ENCODE results near the gene SLFN14.
"Not testable (repeated sequence)": the region's sequence is repeated elsewhere in the genome, so short reads cannot be mapped to it uniquely, and the experiment has no call there.

The SLFN14 gene

DNA sequence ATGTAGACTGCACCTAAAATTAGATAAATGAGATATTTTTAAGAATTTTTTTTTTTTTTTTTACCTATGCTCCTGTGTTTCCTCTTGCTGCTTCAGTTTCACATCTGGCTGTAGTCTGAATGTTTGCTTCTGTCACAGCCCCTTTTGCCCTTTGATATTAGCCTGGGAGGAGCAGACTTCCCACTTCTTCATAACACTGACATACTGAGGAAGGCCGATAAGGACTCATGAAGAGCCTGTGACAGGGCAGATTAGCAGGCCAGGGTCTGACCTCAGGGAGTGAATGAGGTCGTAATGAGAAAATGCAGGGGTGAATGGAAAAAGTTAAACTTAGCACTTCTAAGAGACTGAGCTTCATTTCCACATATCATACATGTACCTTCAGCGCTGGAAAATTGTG is at the start of gene SLFN14:
Gene SLFN14, minus strand, starts transcription at position 117 of the 400 bp plus-strand sequence. CDS start 2,757 bp downstream, outside the sequence.
- DNase-seq (ENCODE audit: low spot score) = no peak
- no peak for FAIRE-seq

DNA sequence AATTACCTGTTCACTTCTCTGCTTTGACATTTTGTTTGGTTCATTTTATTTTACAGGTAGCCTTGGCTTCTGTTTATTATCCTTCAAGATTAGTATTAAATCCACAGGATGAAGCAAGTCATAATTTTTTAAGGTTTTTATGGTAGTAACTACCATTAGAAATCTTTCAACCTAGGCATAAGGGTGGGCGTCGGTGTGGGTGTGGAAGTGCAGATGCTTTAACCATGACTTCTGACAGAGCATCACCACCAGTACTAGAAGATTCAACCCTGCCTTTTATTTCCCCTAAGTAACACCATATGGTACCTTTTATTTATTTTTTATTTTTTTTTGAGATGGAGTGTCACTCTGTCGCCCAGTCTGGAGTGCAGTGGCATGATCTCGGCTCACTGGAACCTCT is 49.2 kb upstream of the SLFN14 start:
- FAIRE-seq = no peak
- no peak for DNase-seq (ENCODE audit: low spot score)

- FAIRE-seq (no peak), DNase-seq (ENCODE audit: low spot score) (no peak)
These were observed 46.7 kb upstream of the SLFN14 start for GRCh38 chr17:35607239-35607847.

DNA sequence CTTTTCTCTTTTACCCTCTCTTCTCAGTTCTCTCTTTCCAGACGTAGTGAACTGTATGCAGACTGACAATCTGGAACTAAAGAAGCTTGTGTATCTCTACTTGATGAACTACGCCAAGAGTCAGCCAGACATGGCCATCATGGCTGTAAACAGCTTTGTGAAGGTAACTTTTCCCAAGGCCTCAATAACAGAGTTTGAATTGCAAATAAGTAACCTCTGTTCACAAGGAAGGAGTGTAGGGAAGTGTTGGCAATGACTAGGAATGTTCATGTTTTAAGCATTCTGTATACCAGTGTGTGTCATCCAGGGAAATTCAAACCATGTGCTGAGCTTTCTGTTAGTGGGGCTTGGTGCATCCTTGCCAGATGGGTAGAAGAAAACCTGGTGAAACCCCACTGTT is 45.1 kb upstream of the SLFN14 start:
- DNase-seq (ENCODE audit: low spot score) = no peak
- no peak for FAIRE-seq

GRCh38 chr17:35603674-35604073 is 43.1 kb upstream of the SLFN14 start:
- DNase-seq (ENCODE audit: low spot score) (no peak), FAIRE-seq (no peak)

DNA sequence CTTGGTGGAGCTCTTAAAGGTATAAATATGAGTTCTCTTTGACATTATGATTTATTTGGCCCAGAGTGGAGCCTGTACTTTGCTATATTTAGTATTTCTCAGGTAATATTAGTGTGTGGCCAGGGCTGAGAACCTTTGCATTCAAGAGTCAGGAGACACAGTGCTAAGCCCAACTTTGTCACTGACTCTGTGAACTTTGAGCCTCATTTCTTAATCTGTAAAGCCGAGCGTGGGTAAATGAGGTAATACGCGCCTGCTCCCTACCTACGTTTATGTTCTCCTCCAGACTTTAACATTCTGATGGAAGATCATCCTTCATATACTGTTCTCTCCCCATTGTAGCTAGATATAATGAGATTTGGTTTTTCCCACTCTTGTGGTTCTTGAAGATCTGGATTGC is 37.0 kb upstream of the SLFN14 start:
- FAIRE-seq = no peak
- no peak for DNase-seq (ENCODE audit: low spot score)

GRCh38 chr17:35596530-35597233 is 36.1 kb upstream of the SLFN14 start:
- FAIRE-seq = no peak
- no peak for DNase-seq (ENCODE audit: low spot score)

GRCh38 chr17:35596072-35596471 is 35.5 kb upstream of the SLFN14 start:
- DNase-seq (ENCODE audit: low spot score) (no peak), FAIRE-seq (no peak)

- peak; percentile 75 for DNase-seq (ENCODE audit: low spot score)
- peak; percentile 85 for FAIRE-seq
These were observed 27.7 kb upstream of the SLFN14 start for GRCh38 chr17:35588196-35588920.

DNA sequence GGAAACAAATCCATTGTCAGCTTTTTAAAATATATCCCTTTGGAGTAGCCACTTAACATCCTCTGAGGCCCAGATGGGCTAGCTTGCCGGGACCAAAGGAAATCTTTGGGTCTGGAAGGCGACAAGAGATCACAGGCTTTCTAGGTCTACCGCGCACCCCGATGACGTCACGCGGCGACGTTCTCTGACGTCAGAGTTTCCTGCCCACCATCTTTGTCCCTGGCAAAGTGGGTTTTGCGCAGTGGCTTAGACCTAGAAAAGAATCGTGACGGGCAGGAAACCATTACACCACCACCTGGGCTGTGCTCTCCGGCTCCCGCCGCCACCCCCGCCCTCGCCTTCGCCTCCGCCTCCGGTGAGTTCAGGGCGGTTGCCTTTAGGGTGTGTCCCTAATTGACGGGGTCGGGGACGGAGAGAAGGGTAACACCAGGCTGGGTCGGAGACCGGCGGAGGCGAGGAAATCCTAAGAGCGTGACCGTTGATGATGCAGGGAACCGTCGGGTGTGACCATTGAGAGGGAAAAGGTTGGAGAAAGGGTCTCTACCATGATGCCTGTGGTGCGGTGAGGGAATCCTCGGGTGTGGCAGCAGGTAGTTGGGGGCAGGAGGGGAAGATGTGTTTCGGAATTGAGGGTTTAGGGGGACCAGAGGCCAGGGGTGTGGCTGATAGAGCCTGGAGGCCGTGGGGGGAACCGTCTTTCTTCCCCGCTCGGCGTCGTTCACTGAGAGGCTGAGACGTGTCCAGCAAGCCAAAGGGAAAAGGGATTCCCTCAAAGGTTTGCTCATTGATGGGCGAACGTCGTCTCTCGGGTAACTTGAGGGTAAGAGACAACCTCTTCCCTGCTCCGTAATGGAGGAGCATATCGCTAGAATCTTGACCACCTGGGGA is 26.7 kb upstream of the SLFN14 start, which contains the start of gene AP2B1:
Gene AP2B1, plus strand, starts transcription at position 249 of the 888 bp plus-strand sequence. CDS start 6,709 bp downstream, outside the sequence.
- DNase-seq (ENCODE audit: low spot score) = peak; percentile 83
- peak; percentile 49 for FAIRE-seq

GRCh38 chr17:35586569-35587073 is 26.0 kb upstream of the SLFN14 start:
- DNase-seq (ENCODE audit: low spot score) = no peak
- FAIRE-seq = no peak

DNA sequence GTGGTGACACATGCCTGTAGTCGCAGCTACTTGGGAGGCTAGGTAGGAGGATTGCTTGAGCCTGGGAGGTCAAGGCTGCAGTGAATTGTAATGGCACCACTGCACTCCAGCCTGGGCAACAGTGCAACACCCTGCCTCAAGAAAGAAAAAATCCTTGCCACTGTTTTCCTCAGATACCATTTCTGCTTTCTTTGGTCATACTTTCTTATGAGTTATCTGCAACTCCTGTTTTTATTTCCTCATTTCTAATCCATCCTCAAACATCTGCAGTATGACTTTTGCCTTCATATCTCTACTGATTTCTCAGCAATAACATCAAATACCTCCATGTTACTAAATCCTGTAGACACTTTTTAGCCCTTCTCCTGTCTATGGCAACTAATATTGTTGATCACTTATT is 23.4 kb upstream of the SLFN14 start:
- DNase-seq (ENCODE audit: low spot score) (no peak), FAIRE-seq (no peak)

DNA sequence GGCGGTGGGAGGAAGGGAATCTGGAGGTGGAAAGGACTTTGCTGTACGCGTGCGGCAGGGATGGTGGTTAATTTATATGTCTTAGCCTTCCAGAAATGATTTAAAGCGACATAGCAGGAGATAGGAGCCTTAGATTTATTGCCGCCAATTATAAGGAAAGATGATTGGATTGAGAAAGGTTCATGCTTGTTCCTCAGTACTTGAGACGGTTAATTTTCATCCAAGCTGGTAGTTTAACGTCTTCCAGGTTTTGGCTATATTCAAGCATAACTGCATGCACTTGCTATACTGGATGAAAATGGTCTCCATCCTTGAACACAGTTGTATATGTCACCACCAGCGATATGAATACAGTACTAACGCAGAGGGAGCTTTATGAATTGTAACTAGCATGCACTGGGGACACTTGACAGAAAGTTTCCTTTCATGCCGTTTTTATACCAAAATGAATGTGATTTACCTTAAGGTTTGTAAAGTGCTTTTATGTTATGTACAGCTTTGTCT is 18.4 kb upstream of the SLFN14 start:
- DNase-seq (ENCODE audit: low spot score) (no peak), FAIRE-seq (no peak)

- DNase-seq (ENCODE audit: low spot score) (peak; percentile 76), FAIRE-seq (peak; percentile 75)
These were observed 17.7 kb upstream of the SLFN14 start, which contains the start of gene PEX12 for GRCh38 chr17:35578197-35578928. PEX12 (minus strand) TSS chr17:35578571; CDS start chr17:35578021, 550 bp downstream.

GRCh38 chr17:35577830-35578196 is 17.2 kb upstream of the SLFN14 start:
- FAIRE-seq (no peak), DNase-seq (ENCODE audit: low spot score) (no peak)

- FAIRE-seq (no peak), DNase-seq (ENCODE audit: low spot score) (no peak)
These were observed 15.1 kb upstream of the SLFN14 start for GRCh38 chr17:35575759-35576158.

GRCh38 chr17:35569405-35569804 is 8.8 kb upstream of the SLFN14 start:
- FAIRE-seq (no peak), DNase-seq (ENCODE audit: low spot score) (no peak)

DNA sequence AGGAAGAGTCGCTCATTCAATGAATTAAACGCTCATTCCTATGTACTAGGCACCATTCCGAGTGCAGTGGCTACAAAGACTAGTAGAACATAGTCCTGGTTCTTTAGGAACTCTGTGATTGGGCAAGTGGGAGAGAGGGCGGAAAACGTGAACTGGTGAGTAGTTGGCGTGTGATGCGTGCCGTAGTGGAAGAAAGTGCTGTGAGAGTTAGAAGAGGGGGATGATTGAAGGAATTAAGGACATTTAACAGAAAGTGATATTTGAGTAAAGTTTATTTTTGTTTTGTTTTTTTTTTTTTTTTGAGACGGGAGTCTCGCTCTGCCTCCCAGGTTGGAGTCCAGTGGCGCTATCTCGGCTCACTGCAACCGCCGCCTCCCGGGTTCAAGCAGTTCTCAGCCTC is 7.9 kb upstream of the SLFN14 start:
- FAIRE-seq = no peak

GRCh38 chr17:35566968-35567367 is 6.3 kb upstream of the SLFN14 start:
- no peak for DNase-seq (ENCODE audit: low spot score)
- no peak for FAIRE-seq

More for the DNA sequence above, 7.9 kb upstream of the SLFN14 start:
- DNase-seq (ENCODE audit: low spot score) = peak; percentile 10

- FAIRE-seq = not testable (repeated sequence)
These were observed 2.6 kb upstream of the SLFN14 start for GRCh38 chr17:35563181-35563580.

More at GRCh38 chr17:35563181-35563580, 2.6 kb upstream of the SLFN14 start:
- DNase-seq (ENCODE audit: low spot score) = not testable (repeated sequence)

Measured in RCC 7860 (cell line).